ENCODE results near the gene GDF15.
A peak's percentile ranks its signal among the peaks of the same experiment; 100 is the strongest.

The GDF15 gene

GRCh38 chr19:18392926-18393325, 7.0 kb downstream of the GDF15 start:
- Mint-ChIP-seq H3K36me3 (ENCODE audit: low read depth) (no peaks in the 10 kb centered on the region), H3K27me3 (ENCODE audit: low read depth, poor library complexity) (peaks cover 23% of the 10 kb centered on the region), H3K4me1 (peaks cover 9% of the 10 kb centered on the region), H3K27ac (no peak overlapping the region), H3K4me3 (no peak overlapping the region), H3K9me3 (no peaks in the 10 kb centered on the region)
- no peak for DNase-seq
- TF ChIP-seq, protein P1, sequence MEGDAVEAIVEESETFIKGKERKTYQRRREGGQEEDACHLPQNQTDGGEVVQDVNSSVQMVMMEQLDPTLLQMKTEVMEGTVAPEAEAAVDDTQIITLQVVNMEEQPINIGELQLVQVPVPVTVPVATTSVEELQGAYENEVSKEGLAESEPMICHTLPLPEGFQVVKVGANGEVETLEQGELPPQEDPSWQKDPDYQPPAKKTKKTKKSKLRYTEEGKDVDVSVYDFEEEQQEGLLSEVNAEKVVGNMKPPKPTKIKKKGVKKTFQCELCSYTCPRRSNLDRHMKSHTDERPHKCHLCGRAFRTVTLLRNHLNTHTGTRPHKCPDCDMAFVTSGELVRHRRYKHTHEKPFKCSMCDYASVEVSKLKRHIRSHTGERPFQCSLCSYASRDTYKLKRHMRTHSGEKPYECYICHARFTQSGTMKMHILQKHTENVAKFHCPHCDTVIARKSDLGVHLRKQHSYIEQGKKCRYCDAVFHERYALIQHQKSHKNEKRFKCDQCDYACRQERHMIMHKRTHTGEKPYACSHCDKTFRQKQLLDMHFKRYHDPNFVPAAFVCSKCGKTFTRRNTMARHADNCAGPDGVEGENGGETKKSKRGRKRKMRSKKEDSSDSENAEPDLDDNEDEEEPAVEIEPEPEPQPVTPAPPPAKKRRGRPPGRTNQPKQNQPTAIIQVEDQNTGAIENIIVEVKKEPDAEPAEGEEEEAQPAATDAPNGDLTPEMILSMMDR (IDR thresholded peaks at IDR 0.05), result no peak

DNA sequence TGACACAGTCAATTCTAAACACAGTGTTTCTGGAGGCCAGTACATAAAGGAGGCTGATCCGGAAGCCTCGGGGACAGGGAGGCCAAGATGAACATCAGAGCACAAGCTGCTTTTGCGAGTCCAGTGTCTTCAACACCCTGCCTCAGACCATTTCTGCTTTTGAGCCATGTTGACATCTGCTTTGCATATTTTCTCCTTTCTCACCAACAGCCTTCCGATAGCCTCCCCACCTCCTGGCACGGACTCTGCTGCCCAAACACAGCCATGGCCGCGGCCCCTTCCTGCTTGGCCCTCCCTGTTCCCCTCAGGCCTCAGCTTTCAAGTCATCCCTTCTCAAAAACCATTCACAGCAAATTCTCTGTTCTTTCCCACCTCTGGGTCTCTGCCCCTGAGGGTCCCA, 7.9 kb downstream of the GDF15 start:
- H3K27ac Mint-ChIP-seq, result no peak overlapping the region
- TF ChIP-seq, protein P1 (IDR thresholded peaks at IDR 0.05), result no peak
- no peaks in the 10 kb centered on the region for H3K9me3 Mint-ChIP-seq
- H3K4me1 Mint-ChIP-seq, result peaks cover 9% of the 10 kb centered on the region
- H3K27me3 Mint-ChIP-seq (ENCODE audit: low read depth, poor library complexity), result peaks cover 25% of the 10 kb centered on the region
- no peak for DNase-seq
- no peaks in the 10 kb centered on the region for H3K36me3 Mint-ChIP-seq (ENCODE audit: low read depth)
- H3K4me3 Mint-ChIP-seq, result no peak overlapping the region

GRCh38 chr19:18396471-18397241, 10.7 kb downstream of the GDF15 start:
- no peaks in the 10 kb centered on the region for H3K9me3 Mint-ChIP-seq
- peaks cover 12% of the 10 kb centered on the region for H3K4me1 Mint-ChIP-seq
- H3K4me3 Mint-ChIP-seq, result no peak overlapping the region
- H3K27ac Mint-ChIP-seq, result no peak overlapping the region
- TF ChIP-seq, protein P1 (IDR thresholded peaks at IDR 0.05), result no peak
- no peak for DNase-seq
- peaks cover 12% of the 10 kb centered on the region for H3K27me3 Mint-ChIP-seq (ENCODE audit: low read depth, poor library complexity)
- H3K36me3 Mint-ChIP-seq (ENCODE audit: low read depth), result no peaks in the 10 kb centered on the region

DNA sequence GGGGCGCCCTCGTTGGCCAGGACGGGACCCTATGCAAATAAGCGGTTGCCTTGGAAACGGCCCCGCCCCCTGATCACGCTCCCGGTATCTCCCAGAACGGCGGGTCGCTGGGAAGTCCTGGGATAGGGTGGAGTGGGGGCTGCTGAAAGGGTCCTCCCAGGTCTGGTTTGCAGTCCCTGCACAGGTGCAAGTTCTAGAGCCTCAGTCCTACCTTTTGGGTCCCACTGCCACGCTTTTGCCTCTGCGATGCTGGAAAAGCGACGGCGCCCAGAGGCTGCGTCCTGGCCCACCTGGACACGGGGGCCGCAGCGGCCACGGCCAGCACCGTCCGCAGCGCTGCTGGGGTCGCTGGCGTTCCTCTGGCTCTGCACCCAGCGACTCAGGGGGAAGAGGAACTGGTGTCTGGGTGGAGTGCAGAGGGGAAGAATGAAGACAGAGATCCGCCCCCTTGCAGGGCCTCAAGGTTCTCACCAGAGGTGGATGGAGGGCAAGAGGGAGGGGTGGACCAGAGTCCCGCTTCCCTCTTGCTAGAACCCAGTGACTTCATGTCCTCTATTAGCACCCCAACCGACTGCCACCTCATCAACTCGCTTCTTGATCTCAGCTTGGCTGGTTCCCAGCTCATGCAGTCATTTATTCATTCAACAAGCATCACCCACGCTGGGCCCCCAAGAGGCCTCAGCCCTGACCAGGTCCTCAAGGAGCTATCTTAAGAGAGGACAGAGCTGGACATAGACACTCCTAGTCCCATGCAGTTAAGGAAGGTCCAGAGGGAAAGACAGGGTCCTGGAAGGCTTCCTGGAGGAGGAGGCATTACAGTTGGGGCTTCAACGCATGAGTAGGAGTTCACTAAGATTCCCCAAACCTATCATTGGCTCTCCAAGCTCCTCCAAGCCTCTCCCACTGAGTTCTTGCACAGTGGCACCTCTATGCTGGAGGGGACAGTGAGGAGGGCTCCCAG, 11.6 kb downstream of the GDF15 start, which contains the start of gene LRRC25:
Gene LRRC25 (minus strand): TSS at position 381 of the 961 bp plus-strand sequence. CDS start 659 bp downstream, outside the sequence.
- Mint-ChIP-seq H3K36me3 (ENCODE audit: low read depth) (no peaks in the 10 kb centered on the region), H3K4me1 (peaks cover 20% of the 10 kb centered on the region), H3K9me3 (no peaks in the 10 kb centered on the region), H3K27me3 (ENCODE audit: low read depth, poor library complexity) (peaks cover 12% of the 10 kb centered on the region), H3K4me3 (peak within 1 kb of the TSS; percentile 56), H3K27ac (peak within 1 kb of the TSS; percentile 78)
- DNase-seq, result peak; percentile 81
- TF ChIP-seq, protein P1 (IDR thresholded peaks at IDR 0.05), result no peak

- TF ChIP-seq, protein P1 (IDR thresholded peaks at IDR 0.05), result no peak
- no peaks in the 10 kb centered on the region for H3K36me3 Mint-ChIP-seq (ENCODE audit: low read depth)
Measured at GRCh38 chr19:18399008-18399407, 13.1 kb downstream of the GDF15 start.

More at GRCh38 chr19:18399008-18399407, 13.1 kb downstream of the GDF15 start:
- Mint-ChIP-seq H3K4me1 (peaks cover 28% of the 10 kb centered on the region), H3K27ac (no peak overlapping the region), H3K4me3 (no peak overlapping the region), H3K9me3 (no peaks in the 10 kb centered on the region), H3K27me3 (ENCODE audit: low read depth, poor library complexity) (peaks cover 12% of the 10 kb centered on the region)
- no peak for DNase-seq

All from nephron progenitor cell (in vitro differentiated cells).